DMS 273 (cell line): ENCODE results near the gene MAPKAP1.
"Not testable (repeated sequence)": the region's sequence is repeated elsewhere in the genome, so short reads cannot be mapped to it uniquely, and the experiment has no call there.

ENCODE experiments used
- DNase-seq: peaks from one replicate; lab custom pipeline; 2025; ENCODE audit not compliant: unreplicated experiment; lab: John Stamatoyannopoulos, UW

MAPKAP1 gene

GRCh38 chr9:125732562-125732961 lies 25.6 kb upstream of the MAPKAP1 start:
- no peak for DNase-seq

GRCh38 chr9:125730168-125730567 lies 23.2 kb upstream of the MAPKAP1 start:
- DNase-seq, result no peak

- DNase-seq, result no peak
Measured at GRCh38 chr9:125726456-125727132, 19.6 kb upstream of the MAPKAP1 start.

DNA sequence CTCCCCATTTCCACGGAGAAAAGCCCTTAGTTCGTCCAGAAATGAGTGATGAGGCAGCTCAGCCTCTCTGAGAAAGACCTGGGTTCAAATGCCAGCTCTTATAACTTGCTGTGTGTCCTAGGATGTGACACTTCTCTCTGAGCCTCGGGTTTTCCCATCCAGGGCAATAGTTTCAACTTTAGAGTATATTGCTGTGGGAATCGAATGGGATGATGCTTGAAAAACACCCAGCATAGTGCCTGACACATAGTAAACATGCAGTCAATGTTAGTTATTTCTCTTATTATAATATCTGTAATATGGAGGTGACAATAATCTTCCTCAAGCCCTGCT lies 430 bp upstream of the MAPKAP1 start:
- no peak for DNase-seq

DNA sequence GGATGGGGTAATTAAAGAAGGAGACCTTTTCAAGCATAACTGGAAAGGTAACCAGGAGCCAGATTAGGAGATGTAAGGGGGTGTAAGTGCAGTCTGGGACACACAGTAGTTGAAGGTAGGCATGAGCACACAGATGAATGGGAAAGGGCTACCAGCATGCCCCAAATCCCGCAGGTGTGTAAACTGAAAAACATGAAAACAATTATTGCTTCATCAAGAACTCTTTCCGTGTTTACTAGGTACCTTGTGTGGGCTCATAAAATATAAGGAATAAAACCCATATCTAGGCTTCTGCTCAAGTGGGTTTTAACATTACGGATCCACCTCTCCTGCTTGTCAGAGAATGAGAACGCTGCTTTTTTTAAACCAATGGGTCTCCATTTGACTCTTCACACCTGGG lies 1.1 kb downstream of the MAPKAP1 start:
- DNase-seq, result no peak

- DNase-seq, result no peak
Measured at GRCh38 chr9:125703662-125704061, 3.3 kb downstream of the MAPKAP1 start.

DNA sequence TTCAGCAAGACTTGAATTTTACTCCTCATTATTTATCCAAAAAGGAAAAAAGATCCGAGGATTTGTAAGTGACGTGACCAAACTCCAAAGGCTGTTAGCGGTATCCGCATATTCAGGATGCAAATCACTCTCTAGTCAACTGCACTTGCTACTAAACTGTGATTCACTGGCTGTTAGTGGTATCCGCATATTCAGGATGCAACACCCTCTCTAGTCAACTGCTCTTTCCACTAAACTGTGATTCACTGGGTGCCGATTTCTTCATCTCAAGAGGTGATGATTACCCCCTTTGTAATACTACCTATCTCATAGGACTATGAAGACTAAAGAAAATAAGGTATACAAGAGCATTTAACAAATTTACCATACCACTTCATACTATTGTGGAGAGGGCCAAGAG lies 5.7 kb downstream of the MAPKAP1 start:
- DNase-seq, result no peak

DNA sequence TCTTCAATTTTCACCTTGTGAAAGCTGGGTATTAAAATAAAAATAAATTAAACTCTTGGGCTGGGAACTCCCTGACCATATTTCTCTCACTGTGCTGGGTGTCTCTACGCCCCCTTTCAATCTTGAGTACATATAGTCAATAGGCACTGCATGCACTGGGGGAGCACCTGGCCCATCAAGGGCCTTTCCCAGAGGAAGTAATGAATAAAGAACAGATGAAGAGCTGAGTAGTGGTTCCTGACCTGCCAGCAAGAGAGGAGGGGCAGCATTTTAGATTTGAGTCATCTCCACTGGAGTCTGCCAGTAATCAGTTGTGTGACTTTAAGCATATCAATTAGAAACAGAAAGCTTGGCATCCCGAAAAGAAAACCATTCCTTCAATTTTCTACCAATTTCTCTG lies 6.2 kb downstream of the MAPKAP1 start:
- DNase-seq, result no peak

- DNase-seq, result no peak
Measured at GRCh38 chr9:125699870-125700269, 7.1 kb downstream of the MAPKAP1 start.

GRCh38 chr9:125696106-125696647 lies 10.8 kb downstream of the MAPKAP1 start:
- DNase-seq, result no peak

GRCh38 chr9:125695548-125695947 lies 11.5 kb downstream of the MAPKAP1 start:
- DNase-seq, result not testable (repeated sequence)

GRCh38 chr9:125694478-125694877 lies 12.5 kb downstream of the MAPKAP1 start:
- DNase-seq, result no peak

DNA sequence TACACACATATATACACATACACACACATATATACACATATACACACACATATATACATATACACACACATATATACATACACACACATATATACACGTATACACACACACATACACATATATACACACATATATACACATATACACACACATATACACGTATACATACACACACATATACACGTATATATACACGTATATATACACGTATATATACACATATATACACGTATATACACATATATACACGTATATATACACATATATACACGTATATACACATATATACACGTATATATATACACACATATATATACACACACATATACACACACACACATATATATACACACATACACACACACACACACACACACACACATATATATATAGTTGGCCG lies 13.5 kb downstream of the MAPKAP1 start:
- DNase-seq, result not testable (repeated sequence)

DNA sequence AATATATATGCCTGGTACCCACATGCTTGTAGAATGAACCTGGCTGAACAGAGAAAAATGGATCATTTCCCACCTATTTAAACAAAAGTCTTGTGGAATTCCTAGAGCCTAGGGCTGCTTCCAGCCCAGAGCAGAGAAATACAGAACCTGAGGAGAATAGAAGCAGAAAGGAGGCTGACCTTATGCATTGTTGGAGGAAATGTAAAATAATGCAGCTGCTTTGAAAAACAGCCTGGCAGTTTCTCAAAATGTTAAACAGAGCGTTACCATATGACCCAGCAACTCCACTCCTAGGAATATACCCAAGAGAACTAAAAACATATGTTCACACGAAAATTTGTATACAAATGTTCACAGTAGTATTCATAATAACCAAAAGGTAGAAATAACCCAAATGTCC lies 15.1 kb downstream of the MAPKAP1 start:
- DNase-seq, result no peak

GRCh38 chr9:125690679-125691078 lies 16.3 kb downstream of the MAPKAP1 start:
- DNase-seq, result no peak

DNA sequence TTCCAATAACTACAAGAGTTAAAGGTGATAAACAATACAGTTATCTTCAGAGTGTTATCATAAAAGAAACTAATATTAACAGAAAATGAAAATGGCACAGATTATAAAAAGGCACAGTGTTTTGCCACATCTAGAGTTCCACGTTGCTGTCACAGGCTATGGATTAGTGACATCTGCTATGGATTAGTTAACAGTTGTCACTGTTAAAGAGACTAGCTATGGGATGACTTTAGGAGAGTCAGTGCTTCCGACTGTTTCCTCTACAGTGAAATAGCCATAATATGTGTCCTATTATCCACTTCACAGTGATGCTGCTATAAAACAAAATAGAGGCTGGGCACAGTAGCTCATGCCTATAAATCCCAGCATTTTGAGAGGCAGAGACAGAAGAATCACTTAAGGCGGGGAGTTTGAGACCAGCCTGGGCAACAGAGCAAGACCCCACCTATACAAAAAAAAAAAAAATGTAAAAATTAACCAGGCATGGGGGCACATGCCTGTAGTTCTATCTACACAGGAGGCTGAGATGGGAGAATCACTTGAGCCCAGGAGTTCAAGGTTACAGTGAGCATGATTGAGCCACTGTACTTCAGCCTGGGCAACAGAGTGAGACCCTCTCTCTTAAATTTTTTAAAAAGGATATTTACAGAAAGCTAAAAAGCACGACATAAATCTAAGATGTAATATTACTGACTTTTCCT lies 19.7 kb downstream of the MAPKAP1 start:
- DNase-seq, result no peak

DNA sequence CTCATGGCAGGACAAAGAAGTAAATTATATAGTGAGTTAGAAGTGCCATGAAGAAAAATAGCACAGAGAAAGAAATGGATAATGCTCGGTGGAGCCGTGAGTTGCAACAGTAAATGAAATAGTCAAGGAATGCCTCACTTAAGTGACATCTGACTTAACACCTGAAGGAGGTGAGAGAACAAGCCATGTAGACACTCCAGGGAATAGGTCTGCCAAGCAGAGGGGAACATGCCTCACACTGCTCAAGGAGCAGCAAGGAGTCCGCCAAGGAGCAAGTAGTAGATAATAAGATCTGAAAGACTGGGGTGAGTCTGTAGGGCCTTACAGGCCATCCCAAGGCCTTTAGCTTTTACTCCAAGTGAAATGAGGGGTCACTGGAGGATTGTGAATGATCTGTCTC lies 21.8 kb downstream of the MAPKAP1 start:
- DNase-seq, result no peak

DNA sequence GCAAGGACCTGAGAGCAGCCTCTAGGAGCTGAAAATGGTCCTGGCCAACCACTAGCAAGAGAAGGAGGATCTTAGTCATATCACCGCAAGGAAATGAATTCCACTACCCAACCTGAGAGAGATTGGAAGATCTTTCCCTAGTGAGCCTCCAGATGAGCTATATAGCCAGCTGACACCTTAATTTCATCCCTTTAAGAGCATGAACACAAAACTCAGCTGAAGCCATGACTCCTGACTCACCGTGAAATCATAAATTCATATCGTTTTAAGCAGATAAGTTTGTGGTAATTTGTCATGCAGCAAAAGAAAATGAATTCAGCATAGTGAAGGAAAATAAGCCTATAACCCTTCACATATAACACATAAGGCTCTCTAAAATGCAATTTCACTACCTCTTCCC lies 23.5 kb downstream of the MAPKAP1 start:
- DNase-seq, result no peak

- DNase-seq, result no peak
Measured at GRCh38 chr9:125682340-125682739, 24.7 kb downstream of the MAPKAP1 start.

DNA sequence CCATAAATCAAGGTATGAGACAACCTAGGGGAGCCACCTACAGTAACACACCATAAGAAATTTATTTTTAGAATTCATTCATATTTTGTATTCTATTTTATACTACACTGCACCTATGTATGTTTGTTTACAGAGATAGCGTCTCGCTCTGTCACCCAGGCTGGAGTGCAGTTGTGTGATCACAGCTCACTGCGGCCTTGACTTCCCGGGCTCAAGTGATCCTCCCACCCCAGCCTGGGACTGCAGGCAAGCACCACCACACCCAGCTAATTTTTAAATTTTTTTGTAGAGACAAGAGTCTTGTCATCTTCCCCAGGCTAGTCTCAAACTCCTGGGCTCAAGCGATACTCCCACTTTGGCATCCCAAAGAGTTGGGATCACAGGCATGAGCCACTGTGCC lies 25.4 kb downstream of the MAPKAP1 start:
- DNase-seq, result no peak

DNA sequence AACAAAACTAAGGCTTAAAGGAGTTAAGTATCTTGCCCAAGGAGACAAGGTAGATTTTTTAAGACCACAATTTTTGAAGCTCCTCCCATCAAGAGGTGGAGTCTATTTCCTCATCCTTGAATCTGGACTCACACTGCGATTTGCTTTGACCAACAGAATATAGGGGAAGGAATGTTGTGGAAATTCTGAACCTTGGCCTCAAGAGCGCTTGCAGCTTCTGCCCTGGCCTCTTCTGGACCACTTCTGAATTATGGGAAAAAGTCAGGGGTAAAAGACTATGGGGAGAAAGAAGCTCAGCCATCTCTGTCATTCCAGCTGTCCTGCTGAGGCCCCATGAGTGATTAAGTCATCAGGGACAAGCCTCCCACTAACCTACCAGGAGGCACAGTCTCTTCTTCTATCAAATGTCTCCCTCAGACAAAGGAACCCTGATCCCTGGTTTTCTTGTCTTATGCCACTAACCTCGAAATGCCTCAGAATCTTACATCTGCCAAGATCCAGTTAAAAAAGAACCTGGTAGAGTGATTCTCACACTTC lies 25.9 kb downstream of the MAPKAP1 start:
- no peak for DNase-seq

GRCh38 chr9:125680445-125680844 lies 26.6 kb downstream of the MAPKAP1 start:
- no peak for DNase-seq
